ENCODE data around the gene KNDC1.

Gene KNDC1

GRCh38 chr10:133158437-133158755 is 1.6 kb upstream of the KNDC1 start:
- H3K36me3 ChIP-seq (ENCODE audit: control insufficient read depth in 2 of 2, insufficient read depth in 1 of 2, low read length in 2 of 2): peaks cover 0 to 13% of the 10 kb centered on the region in 2 experiments; a peak in 1 of 3 replicates
- H3K9me3 ChIP-seq (ENCODE audit: control insufficient read depth, insufficient read depth, low read depth, low read length): no peaks in the 10 kb centered on the region
- H3K27ac ChIP-seq (ENCODE audit: extremely low read depth, low read depth, low read length): no peak overlapping the region
- H3K4me1 ChIP-seq (ENCODE audit: control insufficient read depth, insufficient read depth, low read length): peaks cover 5% of the 10 kb centered on the region
- ChIA-PET CTCF (interaction anchor here (1.6 kb wide), 1 partner anchor 15 kb away, joined by 5 read pairs; no protein-coding TSS in a partner anchor), POLR2A (no interaction called here)
- no peak overlapping the region for H3K4me3 ChIP-seq (ENCODE audit: low read depth, low read length)
- TF ChIP-seq KLF7 (tag by site-specific recombination; IDR thresholded peaks at IDR 0.05; ENCODE audit: borderline replicate concordance) (no peak), ZEB2 (tag by site-specific recombination; IDR thresholded peaks at IDR 0.05) (no peak), ZBTB8A (tag by site-specific recombination; IDR thresholded peaks at IDR 0.05) (no peak), TRIM28 (IDR thresholded peaks at IDR 0.05; ENCODE audit: borderline replicate concordance, low read length) (no peak), GLI4 (tag by site-specific recombination; IDR thresholded peaks at IDR 0.05) (no peak), ZNF48 (tag by site-specific recombination; IDR thresholded peaks at IDR 0.05) (no peak), ZFP41 (tag by site-specific recombination; IDR thresholded peaks at IDR 0.05; ENCODE audit: borderline replicate concordance) (no peak), ZNF692 (tag by site-specific recombination; IDR thresholded peaks at IDR 0.05) (no peak), ZNF776 (tag by site-specific recombination; IDR thresholded peaks at IDR 0.05; ENCODE audit: borderline replicate concordance) (no peak), IKZF3 (tag by site-specific recombination; IDR thresholded peaks at IDR 0.05) (no peak), ZNF350 (tag by site-specific recombination; IDR thresholded peaks at IDR 0.05) (no peak), ZNF174 (tag by site-specific recombination; IDR thresholded peaks at IDR 0.05) (no peak), MEIS1 (CRISPR knock-in tag; IDR thresholded peaks at IDR 0.05; ENCODE audit: borderline replicate concordance) (no peak), GLI2 (tag by site-specific recombination; IDR thresholded peaks at IDR 0.05; ENCODE audit: borderline replicate concordance, low read depth) (no peak), ZNF16 (tag by site-specific recombination; IDR thresholded peaks at IDR 0.05; ENCODE audit: low read depth) (no peak), ZNF549 (tag by site-specific recombination; IDR thresholded peaks at IDR 0.05) (no peak), ZIC2 (tag by site-specific recombination; IDR thresholded peaks at IDR 0.05) (no peak), ZSCAN30 (tag by site-specific recombination; IDR thresholded peaks at IDR 0.05) (no peak), BCL6B (tag by site-specific recombination; IDR thresholded peaks at IDR 0.05) (no peak)

- Histone ChIP-seq H3K27ac (ENCODE audit: extremely low read depth, low read depth, low read length) (no peak overlapping the region), H3K9me3 (ENCODE audit: control insufficient read depth, insufficient read depth, low read depth, low read length) (no peaks in the 10 kb centered on the region), H3K4me3 (ENCODE audit: low read depth, low read length) (no peak overlapping the region), H3K36me3 (ENCODE audit: control insufficient read depth in 2 of 2, insufficient read depth in 1 of 2, low read length in 2 of 2) (peaks cover 0 to 13% of the 10 kb centered on the region in 2 experiments; a peak in 1 of 3 replicates), H3K4me1 (ENCODE audit: control insufficient read depth, insufficient read depth, low read length) (peaks cover 5% of the 10 kb centered on the region)
- ChIA-PET CTCF (interaction anchor here (1.6 kb wide), 1 partner anchor 15 kb away, joined by 5 read pairs; no protein-coding TSS in a partner anchor), POLR2A (interaction anchor here (1.3 kb wide), 1 partner anchor 13 kb away, joined by 4 read pairs; no protein-coding TSS in a partner anchor)
- no peak for TF ChIP-seq ZNF473 (tag by site-specific recombination; IDR thresholded peaks at IDR 0.05)
- TF ChIP-seq ZBTB48 (tag by site-specific recombination; IDR thresholded peaks at IDR 0.05): no peak; the same call in 1 of the 2 replicates
- peak; percentile 28; the same call in 1 of the 2 replicates for TF ChIP-seq IKZF3 (tag by site-specific recombination; IDR thresholded peaks at IDR 0.05)
- TF ChIP-seq ZSCAN30 (tag by site-specific recombination; IDR thresholded peaks at IDR 0.05): no peak
- TF ChIP-seq ZSCAN4 (tag by site-specific recombination; IDR thresholded peaks at IDR 0.05): no peak
- TF ChIP-seq ZXDB (tag by site-specific recombination; IDR thresholded peaks at IDR 0.05): no peak
- TF ChIP-seq SP2 (tag by site-specific recombination; IDR thresholded peaks at IDR 0.05): 0 out of 2 replicates have a peak, but pooled peaks have one; percentile 21
- TF ChIP-seq SP7 (tag by site-specific recombination; IDR thresholded peaks at IDR 0.05): 0 out of 2 replicates have a peak, but pooled peaks have one; percentile 19
- 0 out of 2 replicates have a peak, but pooled peaks have one; percentile 17 for TF ChIP-seq ZNF423 (tag by site-specific recombination; IDR thresholded peaks at IDR 0.05)
- no peak for TF ChIP-seq ZFP3 (tag by site-specific recombination; IDR thresholded peaks at IDR 0.05; ENCODE audit: low read depth)
- TF ChIP-seq ZFP69B (tag by site-specific recombination; IDR thresholded peaks at IDR 0.05): peak; percentile 100
- no peak for TF ChIP-seq ZNF138 (tag by site-specific recombination; IDR thresholded peaks at IDR 0.05; ENCODE audit: borderline replicate concordance)
- peak; percentile 60 for TF ChIP-seq CTCF (tag by site-specific recombination; IDR thresholded peaks at IDR 0.05)
Measured at GRCh38 chr10:133158756-133159610, 1.0 kb upstream of the KNDC1 start.
